GM18517 (cell line): ENCODE results near the gene FXYD2.

Experiments used
- ATAC-seq: cut with Tn5 transposase; IDR thresholded peaks from one replicate; pipeline ENCODE4 v1.9.1; 2021; ENCODE audit warnings: mild to moderate bottlenecking, moderate library complexity; ENCODE audit not compliant: unreplicated experiment

Gene FXYD2

DNA sequence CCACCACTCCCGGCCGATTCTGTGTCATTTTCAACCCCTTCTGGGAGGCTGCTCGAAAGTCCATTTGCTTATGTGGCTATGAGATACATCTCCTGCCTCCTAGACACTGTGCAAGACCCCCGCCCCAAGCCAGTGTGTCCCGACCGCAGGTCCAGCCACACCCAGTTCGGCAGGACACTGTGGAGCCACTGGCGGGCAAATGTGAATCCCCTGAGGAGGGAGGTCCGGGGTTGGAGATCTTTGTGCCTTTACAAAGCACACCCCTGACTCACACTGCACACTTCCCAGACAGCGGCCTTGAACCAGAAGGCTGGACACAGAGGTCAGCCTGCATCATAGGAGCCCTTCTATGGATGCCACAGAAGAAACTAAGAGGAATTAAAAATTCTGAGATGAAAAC is 34.5 kb upstream of the FXYD2 start:
- ATAC-seq, result no peak

DNA sequence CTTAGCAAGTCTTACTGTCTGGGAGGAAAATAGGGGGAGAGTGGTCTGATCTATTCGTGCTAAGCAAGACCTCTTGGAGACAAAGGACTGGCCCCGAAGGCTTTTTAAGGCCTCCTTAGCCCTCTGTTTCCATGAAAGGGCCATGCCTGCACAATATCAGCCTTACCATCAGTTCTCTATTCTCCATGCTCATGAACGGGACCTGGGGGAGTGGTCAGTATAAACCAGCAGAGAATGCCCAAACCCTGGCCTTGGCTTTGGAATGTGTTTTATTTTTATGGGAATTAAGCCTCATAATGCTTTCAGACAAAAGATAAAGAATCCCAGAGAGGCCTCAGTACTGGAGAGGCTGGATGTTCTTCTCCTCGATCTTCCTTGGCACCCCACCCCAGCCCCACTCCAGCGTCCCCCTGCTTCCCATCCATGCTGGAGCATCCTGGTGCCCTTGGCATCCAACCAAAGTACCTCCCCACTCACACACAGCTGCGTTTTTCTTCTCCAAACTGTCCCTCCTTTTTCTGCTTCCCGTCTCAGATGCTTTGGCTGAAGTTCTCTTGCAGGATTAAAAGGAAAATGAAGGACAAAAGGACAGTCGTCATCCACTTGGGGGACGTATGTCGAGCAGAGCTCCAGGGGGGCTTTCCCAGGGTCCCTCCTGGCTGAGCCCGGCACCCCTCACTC is 33.3 kb upstream of the FXYD2 start:
- no peak for ATAC-seq

DNA sequence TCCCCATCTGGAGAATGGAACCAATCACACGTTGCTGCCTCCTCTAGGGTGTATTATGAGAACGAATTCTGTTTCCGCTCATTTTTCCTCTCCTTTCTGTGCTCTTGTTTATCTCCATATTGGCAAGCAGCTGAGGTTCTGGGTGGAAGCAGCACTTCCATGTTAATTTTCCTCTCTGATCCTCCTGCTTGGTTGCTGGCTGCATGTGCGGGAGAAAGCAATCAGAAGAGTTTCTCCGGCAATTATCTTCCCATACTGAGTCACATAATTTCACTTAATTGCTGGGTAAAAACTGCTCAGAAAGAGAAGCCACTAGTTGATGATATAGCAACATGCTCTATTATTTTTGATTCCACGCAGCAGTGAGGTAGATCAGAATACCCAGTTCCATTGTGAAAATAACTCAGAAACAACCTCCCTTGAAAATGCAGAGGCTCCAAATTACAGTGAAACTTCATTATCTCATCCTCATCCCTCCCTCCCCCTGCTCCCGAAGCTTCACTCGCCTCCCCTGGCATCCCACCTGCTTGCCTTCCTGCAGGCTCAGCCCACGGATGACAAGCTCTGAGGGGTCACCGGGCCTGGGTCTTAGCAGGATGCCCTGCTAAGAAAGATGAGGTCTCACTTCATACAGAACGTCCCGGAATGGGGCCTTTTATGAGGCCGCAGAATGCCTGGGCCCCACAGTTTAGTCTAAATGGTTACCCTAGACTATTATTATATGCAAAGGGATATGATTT is 31.5 kb upstream of the FXYD2 start:
- ATAC-seq, result no peak

DNA sequence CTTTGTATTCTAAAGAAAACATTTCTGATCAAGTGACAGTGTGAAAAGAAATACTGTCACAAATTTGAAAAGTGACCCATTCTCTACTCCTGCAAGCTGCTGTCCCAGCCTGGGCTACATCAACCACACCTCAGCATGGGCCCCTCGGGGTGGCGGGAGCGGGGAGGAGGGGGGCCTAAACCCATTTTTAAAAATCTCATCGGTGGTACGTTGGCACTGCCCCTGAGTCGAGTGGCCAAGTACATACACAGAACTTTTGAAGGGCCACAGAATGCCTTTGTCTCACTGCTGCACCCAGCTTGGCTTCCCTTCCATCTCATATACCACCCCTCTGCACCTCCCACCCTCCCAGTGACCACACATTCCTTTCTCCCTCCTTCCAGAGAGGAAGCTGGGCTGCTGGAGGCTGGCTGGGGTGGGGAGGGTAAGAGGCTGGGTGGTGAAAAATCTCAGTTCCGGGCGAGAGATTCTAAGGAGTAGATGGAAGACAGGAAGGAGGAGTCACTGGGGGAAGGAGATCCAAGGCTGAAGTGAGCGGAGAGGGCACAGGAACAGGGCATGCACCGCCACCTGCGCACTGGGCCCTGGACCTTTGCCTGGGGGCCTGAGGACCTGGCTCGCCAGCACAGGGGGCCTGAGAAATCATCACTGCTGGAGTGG is 30.8 kb upstream of the FXYD2 start:
- no peak for ATAC-seq

DNA sequence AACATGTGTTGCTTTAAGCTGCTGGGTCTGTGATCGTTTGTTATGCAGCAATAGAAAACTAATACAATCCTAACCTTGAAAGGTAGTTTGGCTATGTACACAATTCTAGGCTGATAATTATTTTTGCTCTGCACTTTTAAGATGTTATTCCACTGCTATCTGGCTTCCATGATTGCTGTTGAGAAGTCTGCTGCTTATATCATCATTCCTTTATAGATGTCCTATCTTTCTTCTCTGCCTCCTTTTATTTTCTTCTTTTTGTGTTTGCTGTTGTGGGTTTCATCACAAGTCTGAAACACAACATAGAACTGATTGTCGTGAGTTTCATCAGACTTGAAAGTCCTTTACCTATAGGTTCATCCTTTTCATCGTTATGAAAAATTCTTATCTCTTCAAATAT is 27.8 kb upstream of the FXYD2 start:
- ATAC-seq, result no peak

DNA sequence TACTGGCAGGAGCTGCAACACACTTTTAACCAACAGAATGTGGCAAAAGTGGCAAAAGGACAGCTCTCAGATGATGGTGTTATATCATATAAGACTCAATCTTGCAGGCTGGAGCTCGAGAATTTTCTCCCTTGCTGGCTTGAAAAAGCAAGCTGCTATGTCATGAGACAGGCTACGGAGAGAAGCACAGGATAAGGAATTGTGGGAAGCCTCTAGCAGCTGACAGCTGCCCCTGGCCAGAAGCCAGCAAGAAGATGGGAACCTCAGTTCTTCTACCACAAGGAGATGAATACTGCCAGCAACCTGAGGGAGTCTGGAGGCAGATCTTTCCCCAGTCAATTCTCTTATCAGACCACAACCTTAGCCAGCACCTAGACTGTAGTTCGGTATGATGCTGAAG is 27.3 kb upstream of the FXYD2 start:
- no peak for ATAC-seq

DNA sequence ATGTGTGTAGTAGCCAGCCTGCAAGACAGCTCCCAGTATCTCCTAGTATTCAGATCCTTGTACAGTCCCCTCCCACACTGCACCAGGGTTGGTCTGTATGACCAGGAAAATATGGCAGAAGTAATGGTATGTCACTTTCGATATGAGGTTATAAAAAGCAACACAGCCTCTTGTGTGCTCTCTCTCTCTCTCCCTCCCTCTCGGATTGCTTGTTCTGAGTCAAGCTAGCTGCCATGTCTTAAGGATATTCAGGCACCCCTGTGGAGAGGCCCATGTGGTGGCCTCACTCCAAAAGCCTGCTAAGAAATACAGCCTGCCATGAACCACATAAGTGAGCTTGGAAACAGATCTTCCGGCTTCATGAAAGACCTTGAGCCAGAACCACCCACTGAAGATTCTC is 26.6 kb upstream of the FXYD2 start:
- ATAC-seq, result no peak

DNA sequence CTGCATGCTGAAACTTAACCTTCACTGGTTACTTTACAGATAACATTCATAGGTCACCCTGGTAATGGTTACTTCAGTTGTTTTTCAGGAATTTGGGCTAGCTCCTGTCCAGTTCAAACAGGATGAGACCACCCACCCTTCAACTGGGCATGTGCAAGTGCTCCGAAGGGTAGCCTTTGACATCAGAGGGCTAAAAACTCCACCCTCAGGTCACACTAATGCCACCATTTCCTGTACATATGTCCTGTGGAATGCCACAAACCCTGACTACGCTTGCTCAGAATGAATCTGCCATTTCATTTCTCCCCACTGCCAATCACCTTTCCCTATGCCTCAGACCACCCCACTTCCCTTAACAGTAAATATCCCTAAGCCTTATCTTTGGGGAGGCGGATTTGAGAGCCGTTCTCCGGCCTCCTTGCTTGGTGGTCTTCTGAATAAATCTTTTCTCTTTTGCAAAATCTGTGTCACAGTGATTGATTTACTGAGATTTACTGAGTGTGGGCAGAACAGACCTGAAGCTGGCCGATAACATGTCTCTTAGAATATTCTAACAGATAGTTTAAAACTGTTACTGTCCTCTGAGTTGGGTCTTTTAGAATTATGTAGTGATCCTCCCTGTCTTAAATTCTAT is 25.4 kb upstream of the FXYD2 start:
- no peak for ATAC-seq

DNA sequence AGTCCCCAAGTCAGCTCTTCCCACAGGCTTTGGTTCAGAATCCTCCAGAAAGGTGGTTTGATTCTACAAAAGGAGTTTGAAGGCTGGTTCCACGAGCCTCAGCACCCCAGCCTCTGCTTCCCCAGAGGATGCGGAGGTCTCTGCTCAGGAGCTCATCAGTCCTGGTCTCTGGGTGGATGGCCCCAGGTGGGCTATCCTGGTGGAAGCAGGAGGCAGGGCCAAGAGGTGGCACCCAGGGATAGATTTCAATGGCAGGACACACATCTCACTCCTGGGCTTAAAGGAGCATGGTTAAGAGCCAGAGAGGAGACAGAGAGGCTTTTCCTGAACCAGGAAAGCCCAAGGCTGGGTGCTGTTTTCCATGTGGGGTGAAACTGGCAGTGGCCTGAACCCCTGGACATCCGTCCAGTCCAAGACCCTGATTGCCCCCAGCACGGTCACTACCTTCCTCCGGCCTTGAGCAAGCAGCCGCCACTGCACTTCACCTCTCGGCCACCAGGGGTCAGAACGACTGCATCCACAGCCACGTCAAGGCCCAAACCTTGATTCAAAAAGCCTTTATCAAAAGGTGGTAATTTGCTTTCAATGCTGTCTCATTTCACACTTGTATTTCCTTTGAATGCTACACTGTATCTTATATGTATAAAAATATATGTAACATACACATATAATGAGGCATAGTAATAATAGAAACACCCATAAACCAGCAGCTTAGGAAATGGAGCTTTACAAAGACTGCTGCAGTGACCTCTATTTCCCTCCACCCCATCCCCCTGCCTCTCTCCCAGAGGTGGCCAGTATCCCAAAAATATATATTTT is 19.3 kb upstream of the FXYD2 start:
- no peak for ATAC-seq

DNA sequence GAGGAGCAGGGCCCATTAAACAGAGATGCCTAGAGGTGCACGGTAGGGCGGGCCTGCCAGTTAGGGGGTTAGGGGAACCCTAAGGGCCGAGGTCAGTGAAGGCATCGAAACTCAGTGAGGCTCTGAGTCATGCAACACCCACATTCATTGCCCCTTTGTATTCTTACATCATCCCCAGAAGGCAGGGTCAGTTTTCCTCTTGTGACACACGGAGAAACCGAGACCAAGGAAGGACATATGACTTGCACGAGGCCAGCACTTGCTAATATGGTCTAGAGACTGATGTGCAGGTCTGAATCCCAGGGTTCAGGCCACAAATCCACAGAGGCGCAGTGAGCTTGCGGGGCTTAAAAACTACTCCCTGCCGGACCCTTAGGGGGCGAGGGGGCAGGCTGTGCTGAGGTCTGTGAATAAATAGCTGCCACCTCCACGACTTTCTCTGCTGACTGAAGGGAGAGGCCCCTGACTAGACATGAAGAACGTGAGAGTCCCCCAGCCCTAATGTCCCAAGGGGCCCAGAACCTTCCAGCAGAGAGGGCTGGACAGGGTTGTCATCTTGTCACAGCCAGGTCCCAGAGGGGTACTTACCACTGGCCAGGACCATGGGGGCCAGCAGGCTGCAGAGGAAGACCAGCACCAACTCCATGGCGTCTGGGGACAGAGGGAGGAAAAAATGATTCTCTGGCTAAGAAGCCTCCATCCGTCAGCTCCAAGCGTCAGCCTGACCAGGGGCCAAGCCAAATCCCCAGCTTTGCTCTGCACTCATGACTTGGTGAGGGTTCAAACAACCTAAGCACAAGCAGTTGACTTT is 17.8 kb upstream of the FXYD2 start:
- ATAC-seq, result no peak

DNA sequence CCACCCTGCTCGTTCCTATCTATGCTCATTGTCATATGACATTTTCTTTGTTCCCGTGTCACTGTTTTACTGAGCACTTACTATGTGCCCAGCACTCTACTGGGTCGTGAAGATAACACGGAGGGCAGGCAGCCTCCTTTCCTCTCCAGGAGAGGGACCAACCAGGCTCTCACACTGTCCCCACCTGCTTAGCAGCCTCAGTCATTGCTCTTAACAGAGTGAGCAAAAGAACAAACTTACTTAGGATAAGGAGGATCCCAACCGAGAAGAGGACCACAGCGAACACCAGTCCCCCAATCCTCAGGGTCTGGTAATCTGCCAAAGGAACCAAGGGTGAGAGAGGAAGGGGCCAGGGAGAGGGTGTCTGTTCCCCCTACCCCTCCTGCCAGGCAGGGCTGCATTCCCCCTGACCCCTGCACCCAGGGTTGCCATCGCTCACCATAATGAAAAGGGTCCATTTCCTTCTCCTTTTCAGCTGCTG is 17.0 kb upstream of the FXYD2 start:
- no peak for ATAC-seq

DNA sequence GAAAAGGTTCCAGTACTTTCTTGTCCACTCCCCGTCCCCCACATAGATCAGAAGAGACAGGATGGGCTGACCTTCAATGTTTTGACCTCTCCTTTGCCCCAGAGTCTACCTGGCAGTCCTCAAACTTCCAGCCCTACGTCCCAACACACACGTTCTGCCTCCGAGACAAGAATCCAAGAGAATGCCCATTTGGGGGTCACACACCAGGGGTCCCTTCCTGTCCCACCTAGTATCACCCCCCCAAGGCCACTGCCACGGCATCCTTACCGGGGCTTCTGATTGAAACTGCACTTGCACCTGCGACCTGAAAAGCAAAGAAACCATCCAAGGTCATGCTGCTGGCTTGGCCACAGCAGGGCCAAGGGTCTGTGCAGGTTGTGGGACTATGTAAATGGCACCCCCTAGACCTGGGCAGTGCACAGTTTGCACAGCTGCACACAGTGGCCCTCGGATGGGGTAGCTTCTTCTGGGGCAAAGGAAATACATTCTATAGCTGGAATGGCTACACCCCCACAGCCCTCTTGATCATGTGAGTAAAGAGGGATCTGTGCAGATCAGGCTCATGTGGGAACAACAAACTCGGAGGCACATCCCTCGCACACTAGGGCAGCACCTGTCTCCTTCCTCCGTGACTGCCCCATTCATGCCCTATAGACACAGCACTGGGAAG is 16.5 kb upstream of the FXYD2 start:
- ATAC-seq, result no peak

DNA sequence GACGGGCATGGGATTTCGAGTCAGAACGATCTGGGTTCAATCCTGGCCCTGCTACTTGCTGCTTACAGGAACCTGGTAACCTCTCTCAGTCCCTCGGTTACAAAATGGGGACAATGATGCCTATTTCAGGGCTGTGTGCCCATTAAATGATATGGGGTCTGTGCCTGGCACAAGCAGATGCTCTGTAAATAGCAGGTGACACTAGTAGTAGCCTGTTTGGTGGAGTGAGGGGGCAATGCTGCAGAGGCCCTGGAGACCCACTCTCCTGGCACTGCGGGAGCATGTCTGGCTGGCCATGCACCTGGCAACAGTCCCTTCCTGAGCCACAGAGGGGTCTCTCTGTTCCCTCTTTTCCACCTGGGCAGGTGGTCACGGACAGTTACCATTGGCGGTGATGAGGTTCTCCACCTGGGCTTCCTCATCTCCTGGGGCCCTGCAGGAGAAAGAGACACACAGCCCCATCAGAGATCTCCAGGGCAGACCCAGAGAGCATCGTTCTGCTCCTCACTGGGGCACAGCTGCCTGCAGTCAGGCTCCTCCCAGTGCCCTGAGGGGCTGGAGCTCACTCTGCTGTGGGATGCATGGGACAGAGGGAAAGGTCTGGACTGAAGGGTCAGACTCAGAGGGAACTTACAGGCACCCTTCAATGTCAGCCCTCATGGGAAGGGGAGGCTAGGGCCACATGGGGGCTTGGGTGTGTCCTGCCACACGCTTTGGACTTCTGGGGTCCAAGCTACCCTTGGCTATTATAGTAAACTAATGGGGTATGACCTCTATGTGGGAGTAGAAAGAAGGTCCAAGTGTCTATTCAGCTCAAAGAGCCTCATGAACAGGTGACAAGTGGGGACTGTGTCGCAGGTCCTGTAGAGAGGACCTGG is 15.6 kb upstream of the FXYD2 start:
- no peak for ATAC-seq

DNA sequence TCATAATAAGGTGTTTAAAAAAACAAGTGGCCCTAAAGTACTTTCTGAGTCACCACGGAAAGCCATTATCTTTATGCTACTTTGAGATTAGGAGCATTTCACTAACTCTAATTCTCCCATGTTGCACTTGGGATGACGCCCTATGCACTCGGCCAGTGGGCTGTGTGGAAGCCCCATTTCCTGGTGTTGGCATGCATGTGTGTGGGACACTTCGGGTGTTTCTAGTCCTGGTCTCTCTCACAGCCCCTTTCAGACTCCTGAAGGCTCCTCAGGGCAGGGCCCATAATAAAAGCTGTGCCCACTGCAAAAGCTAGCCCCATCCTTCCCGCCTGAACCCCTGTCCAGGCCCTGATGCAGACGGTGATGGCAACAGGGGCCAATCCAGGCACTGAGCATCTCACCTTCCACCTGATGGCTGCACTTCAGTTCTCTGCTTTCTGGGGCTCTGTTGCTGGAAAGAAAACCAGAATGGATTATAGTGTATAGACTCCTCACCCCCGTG is 14.9 kb upstream of the FXYD2 start:
- no peak for ATAC-seq

DNA sequence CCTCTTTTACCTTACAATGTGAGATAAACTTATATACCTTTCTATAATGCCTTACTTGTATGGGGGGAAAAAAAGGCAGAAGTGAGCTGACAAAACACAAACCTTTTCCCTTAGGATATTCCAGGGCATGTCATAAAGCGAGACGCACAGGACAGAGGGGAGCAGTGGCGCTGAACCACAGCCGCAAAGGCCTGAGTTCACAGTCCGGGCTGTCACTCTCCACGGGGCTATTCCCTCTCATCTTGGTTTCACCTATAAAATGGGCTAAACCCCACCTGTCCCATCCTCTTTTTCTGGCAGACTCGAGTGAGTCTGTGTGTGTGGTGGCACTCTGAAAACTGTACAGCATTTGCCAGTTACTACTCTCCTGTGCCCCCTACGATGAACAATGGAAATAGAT is 14.4 kb upstream of the FXYD2 start:
- ATAC-seq, result no peak

DNA sequence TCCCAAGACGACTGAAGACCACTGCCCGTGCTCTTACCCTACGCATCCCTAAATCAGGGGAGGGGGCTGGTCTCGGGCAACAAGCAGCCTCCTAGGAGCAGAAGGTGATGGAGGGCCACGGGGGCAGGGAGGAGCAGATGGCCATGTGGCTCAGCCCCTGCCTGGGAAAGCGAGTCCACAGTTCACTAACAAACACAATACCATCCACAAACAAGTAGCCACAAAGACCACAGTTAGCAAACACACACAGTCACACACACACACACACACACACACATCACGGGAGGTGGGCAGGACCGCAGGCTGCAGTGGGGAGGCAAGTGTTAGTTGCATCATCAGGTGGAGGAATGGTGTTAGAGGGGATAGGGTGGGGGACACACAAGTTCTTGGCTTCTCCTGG is 13.2 kb upstream of the FXYD2 start:
- no peak for ATAC-seq

DNA sequence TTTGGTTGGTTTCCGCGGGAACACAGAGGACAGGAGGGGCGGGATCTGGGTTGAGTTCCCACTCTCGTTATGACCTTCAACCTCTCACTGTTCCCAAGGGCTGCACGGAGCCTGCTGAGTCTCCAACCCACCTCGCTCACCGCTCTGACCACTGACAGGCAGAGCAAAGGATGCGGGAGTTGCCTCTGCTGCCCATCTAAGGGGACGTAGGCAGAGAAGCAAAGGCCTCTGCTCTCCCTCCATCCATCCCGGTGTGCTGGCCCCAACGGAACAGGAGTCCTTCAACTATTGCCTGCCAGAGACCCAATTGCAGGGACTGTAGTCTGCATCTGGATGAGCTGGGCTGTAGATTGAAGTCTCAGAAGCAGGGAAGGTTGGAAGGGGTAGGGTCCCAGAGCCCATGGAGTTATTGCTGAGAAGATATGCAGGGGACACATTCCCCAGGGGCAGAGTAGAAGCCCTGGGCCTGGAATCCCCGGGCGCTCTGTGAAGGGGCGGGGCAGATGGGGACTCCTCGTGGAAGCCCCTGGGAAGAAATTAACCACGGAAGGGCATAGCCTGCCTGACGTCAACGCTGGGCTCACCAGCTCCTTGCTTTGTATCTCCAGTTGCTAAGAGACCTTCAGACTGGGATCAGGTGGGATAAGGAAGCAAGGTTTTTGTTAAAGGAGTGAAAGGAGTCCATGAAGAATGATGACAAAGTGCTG is 12.7 kb upstream of the FXYD2 start:
- ATAC-seq, result no peak
